Stimulated activated naive CD8-positive, alpha-beta T cell treated with anti-CD3 and anti-CD28 coated beads, Interleukin-15, Interleukin-2, amounts not matched to agents 100 ng/mL and 50 ng/mL, for 24 hours (primary cell): ENCODE results near the gene HIRIP3.

Experiments used
- H3K27ac Mint-ChIP-seq: one replicate; pipeline ENCODE4 v1.8.0; 2021; ENCODE audit warnings: mild to moderate bottlenecking, mixed read lengths
- H3K27me3 Mint-ChIP-seq: one replicate; pipeline ENCODE4 v1.8.0; 2021; ENCODE audit warnings: mixed read lengths
- H3K36me3 Mint-ChIP-seq: one replicate; pipeline ENCODE4 v1.8.0; 2021; ENCODE audit warnings: low read depth, mixed read lengths
- H3K4me1 Mint-ChIP-seq: one replicate; pipeline ENCODE4 v1.8.0; 2021; ENCODE audit warnings: low read depth, mixed read lengths
- H3K4me3 Mint-ChIP-seq: one replicate; pipeline ENCODE4 v1.8.0; 2021; ENCODE audit warnings: mild to moderate bottlenecking, mixed read lengths
- H3K9me3 Mint-ChIP-seq: one replicate; pipeline ENCODE4 v1.8.0; 2021; ENCODE audit warnings: mixed read lengths

HIRIP3 gene

GRCh38 chr16:29995911-29996765 is 721 bp upstream of the HIRIP3 start, which contains the start of gene INO80E:
TSS of gene INO80E (plus strand) at chr16:29996241. CDS start at chr16:29996311, 70 bp downstream.
- Mint-ChIP-seq H3K27me3 (no peaks in the 10 kb centered on the region), H3K4me3 (peak within 1 kb of the TSS; percentile 97), H3K4me1 (peaks cover 34% of the 10 kb centered on the region), H3K9me3 (no peaks in the 10 kb centered on the region), H3K27ac (peak within 1 kb of the TSS; percentile 99), H3K36me3 (peaks cover 37% of the 10 kb centered on the region)

DNA sequence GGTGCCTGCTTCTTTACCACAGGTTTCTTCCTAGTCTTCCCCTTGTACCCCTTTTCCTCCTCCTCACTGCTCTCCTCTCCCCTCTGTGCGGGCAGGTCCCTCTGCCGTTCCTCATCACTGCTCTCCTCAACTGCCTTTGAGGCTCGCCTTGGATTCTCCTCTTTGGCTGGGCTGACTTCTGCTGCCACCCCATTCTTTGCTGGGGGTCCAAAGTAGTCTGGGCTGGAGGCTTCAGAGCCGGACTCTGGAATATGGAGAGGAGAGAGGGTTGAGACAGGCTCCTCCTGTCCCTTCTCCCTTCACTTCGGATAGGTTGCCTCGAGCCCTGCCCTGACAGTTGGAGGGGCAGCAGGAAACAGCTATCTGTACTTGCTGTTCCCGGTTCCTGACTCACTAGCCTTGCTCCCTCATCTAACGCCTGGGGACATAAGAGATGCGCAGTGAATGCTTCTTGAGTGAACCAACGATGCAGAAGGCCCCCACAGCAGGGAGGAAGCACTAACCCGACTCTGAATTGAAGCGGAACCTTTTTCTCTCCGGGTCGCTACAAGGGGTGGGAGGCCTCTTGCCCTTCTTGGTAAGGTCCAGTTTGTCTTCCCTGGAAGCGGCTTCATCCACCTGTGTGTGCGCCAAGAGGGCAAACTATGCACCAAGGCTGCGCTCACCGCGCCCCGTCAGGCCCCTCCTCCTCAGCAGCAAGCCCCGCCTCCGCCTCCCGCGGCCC is 655 bp downstream of the HIRIP3 start:
- peaks cover 46% of the 10 kb centered on the region for H3K36me3 Mint-ChIP-seq
- H3K9me3 Mint-ChIP-seq: no peaks in the 10 kb centered on the region
- peaks cover 34% of the 10 kb centered on the region for H3K4me1 Mint-ChIP-seq
- H3K4me3 Mint-ChIP-seq: peak overlapping the region; percentile 97
- no peaks in the 10 kb centered on the region for H3K27me3 Mint-ChIP-seq
- peak overlapping the region; percentile 99 for H3K27ac Mint-ChIP-seq

DNA sequence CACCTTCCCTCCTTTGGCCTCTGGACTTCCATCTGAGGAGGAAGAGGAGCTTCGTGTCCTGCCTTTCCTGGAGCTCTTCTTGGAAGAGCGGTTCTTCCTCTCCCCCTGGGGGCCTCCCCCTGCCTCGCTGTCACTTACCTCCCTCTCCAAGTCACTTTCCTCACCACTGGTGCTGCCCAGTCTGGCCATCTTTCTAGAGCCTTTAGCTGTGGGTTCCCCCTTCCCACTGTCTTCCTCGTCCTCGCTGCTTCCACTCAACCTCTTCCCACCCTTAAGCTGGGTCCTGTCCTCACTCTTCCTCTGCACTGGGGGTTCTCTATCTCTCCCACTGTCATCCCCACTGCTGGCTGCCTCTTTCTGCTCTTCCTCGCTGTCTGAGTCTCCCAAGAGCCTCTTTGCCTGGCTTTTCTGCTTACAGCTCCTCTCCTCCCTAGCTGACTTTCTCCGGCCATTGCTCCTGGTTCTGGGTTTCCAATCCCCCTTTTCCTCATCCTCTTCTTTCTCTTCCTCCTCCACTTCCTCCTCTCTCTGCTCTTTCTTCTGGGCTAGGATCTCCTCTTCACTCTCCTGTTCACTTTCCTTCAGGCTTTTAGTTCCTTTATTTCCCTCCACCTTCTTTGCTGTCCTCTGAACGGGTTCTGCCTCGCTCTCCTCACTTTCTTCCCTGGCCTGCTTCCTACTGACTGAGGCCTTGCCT is 1.4 kb downstream of the HIRIP3 start:
- Mint-ChIP-seq H3K4me1 (peaks cover 34% of the 10 kb centered on the region), H3K36me3 (peaks cover 43% of the 10 kb centered on the region), H3K27ac (peak overlapping the region; percentile 99), H3K9me3 (no peaks in the 10 kb centered on the region), H3K27me3 (no peaks in the 10 kb centered on the region), H3K4me3 (peak overlapping the region; percentile 97)

GRCh38 chr16:29993191-29993902 is 2.1 kb downstream of the HIRIP3 start:
- H3K27ac Mint-ChIP-seq: no peak overlapping the region

DNA sequence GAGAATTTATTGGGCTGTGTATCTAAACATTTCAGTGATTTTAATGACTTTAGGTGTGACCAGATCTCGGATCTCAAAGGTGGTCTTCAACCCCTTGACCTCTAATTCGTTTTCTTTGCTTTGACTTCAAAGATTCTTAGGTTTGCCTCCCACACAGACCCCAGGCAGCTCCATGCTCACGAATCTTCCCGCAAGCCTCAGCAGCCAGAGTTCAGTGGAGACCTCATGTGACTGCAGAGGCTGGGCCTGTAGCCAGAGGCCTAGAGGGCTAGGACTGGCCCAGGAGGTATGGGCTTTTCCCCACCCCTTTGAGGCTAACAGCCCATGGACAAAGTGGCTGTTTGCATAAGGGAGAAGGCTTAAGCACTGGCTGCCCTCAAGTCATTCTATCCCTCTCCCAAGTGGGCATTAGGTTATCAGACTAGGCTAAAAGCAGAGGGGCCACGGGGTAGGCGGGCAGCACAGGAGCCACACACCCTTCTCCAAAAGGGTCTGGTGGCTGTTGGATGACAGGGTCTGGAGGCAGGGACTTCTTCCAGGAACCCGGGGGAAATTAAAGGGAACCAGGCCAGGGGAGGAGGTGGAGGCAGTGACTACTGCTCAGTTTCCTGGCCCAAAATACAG is 3.0 kb downstream of the HIRIP3 start:
- H3K4me1 Mint-ChIP-seq: peaks cover 24% of the 10 kb centered on the region
- peaks cover 41% of the 10 kb centered on the region for H3K36me3 Mint-ChIP-seq
- H3K4me3 Mint-ChIP-seq: no peak overlapping the region
- no peaks in the 10 kb centered on the region for H3K9me3 Mint-ChIP-seq
- H3K27me3 Mint-ChIP-seq: no peaks in the 10 kb centered on the region
- no peak overlapping the region for H3K27ac Mint-ChIP-seq

More at GRCh38 chr16:29993191-29993902, 2.1 kb downstream of the HIRIP3 start:
- no peaks in the 10 kb centered on the region for H3K27me3 Mint-ChIP-seq
- peaks cover 31% of the 10 kb centered on the region for H3K4me1 Mint-ChIP-seq
- no peak overlapping the region for H3K4me3 Mint-ChIP-seq
- no peaks in the 10 kb centered on the region for H3K9me3 Mint-ChIP-seq
- H3K36me3 Mint-ChIP-seq: peaks cover 42% of the 10 kb centered on the region

- Mint-ChIP-seq H3K9me3 (no peaks in the 10 kb centered on the region), H3K4me1 (peaks cover 19% of the 10 kb centered on the region), H3K27me3 (no peaks in the 10 kb centered on the region), H3K4me3 (no peak overlapping the region), H3K36me3 (peaks cover 37% of the 10 kb centered on the region), H3K27ac (no peak overlapping the region)
Measured at GRCh38 chr16:29991571-29991904, 3.9 kb downstream of the HIRIP3 start.

GRCh38 chr16:29990883-29991570 is 4.4 kb downstream of the HIRIP3 start:
- no peak overlapping the region for H3K4me3 Mint-ChIP-seq
- H3K27ac Mint-ChIP-seq: no peak overlapping the region
- peaks cover 38% of the 10 kb centered on the region for H3K36me3 Mint-ChIP-seq
- H3K4me1 Mint-ChIP-seq: peaks cover 19% of the 10 kb centered on the region
- no peaks in the 10 kb centered on the region for H3K27me3 Mint-ChIP-seq
- no peaks in the 10 kb centered on the region for H3K9me3 Mint-ChIP-seq

- Mint-ChIP-seq H3K4me3 (no peak overlapping the region), H3K27me3 (no peaks in the 10 kb centered on the region), H3K36me3 (peaks cover 43% of the 10 kb centered on the region), H3K9me3 (no peaks in the 10 kb centered on the region), H3K27ac (no peak overlapping the region), H3K4me1 (peaks cover 13% of the 10 kb centered on the region)
Measured at GRCh38 chr16:29990034-29990433, 5.4 kb downstream of the HIRIP3 start.

- Mint-ChIP-seq H3K4me1 (peaks cover 6% of the 10 kb centered on the region), H3K4me3 (no peak overlapping the region), H3K27ac (peak overlapping the region; percentile 23), H3K36me3 (peaks cover 50% of the 10 kb centered on the region), H3K27me3 (no peaks in the 10 kb centered on the region), H3K9me3 (no peaks in the 10 kb centered on the region)
Measured at GRCh38 chr16:29989111-29989858, 6.1 kb downstream of the HIRIP3 start.

DNA sequence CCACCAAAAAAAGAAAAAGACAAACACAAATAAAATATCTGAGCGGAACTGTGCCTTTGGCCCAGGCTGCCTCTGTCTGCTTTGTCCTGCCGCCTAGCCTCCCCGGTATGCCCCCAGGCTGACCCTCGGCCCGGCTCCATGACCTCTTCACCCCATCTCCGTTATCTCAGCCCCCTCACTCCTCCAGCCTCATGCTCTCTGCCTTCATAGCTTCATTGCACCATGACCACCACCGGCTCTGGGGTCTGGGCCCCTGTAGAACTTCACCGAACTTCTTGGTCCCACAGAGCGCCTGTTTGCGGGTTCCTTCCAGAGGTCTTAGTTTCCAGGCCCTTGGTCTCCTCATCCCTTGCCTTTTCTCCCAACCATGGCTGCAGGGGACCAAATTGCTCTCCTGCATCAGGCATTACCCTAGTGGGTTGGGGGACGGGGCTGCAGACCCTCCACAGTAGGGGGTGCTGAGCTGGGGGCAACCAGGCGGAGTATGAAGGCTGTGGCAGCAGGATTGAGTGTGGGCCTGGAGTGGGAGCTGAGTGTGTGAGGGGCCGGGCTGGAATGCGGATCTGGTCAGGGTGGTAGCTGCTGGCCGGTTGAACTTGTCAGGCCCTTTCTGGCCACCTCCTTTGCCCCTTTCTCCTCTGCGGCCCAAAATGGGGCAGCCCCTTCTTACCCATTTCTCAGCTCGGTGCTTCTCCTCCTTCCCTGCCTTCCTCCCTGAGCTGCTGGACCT is 6.9 kb downstream of the HIRIP3 start:
- H3K27ac Mint-ChIP-seq: peak overlapping the region; percentile 23
- no peak overlapping the region for H3K4me3 Mint-ChIP-seq
- H3K4me1 Mint-ChIP-seq: no peaks in the 10 kb centered on the region
- H3K36me3 Mint-ChIP-seq: peaks cover 52% of the 10 kb centered on the region
- no peaks in the 10 kb centered on the region for H3K9me3 Mint-ChIP-seq
- no peaks in the 10 kb centered on the region for H3K27me3 Mint-ChIP-seq

DNA sequence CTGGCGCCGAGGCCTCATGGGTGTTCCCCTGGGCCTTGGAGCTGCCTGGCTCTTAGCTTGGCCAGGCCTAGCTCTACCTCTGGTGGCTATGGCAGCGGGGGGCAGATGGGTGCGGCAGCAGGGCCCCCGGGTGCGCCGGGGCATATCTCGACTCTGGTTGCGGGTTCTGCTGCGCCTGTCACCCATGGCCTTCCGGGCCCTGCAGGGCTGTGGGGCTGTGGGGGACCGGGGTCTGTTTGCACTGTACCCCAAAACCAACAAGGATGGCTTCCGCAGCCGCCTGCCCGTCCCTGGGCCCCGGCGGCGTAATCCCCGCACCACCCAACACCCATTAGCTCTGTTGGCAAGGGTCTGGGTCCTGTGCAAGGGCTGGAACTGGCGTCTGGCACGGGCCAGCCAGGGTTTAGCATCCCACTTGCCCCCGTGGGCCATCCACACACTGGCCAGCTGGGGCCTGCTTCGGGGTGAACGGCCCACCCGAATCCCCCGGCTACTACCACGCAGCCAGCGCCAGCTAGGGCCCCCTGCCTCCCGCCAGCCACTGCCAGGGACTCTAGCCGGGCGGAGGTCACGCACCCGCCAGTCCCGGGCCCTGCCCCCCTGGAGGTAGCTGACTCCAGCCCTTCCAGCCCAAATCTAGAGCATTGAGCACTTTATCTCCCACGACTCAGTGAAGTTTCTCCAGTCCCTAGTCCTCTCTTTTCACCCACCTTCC is 7.9 kb downstream of the HIRIP3 start:
- peaks cover 57% of the 10 kb centered on the region for H3K36me3 Mint-ChIP-seq
- H3K27me3 Mint-ChIP-seq: no peaks in the 10 kb centered on the region
- H3K4me3 Mint-ChIP-seq: no peak overlapping the region
- H3K4me1 Mint-ChIP-seq: no peaks in the 10 kb centered on the region
- H3K9me3 Mint-ChIP-seq: no peaks in the 10 kb centered on the region
- no peak overlapping the region for H3K27ac Mint-ChIP-seq

GRCh38 chr16:29986931-29987330 is 8.5 kb downstream of the HIRIP3 start:
- H3K4me1 Mint-ChIP-seq: no peaks in the 10 kb centered on the region
- H3K9me3 Mint-ChIP-seq: no peaks in the 10 kb centered on the region
- peaks cover 61% of the 10 kb centered on the region for H3K36me3 Mint-ChIP-seq

More at GRCh38 chr16:29986931-29987330, 8.5 kb downstream of the HIRIP3 start:
- Mint-ChIP-seq H3K27me3 (no peaks in the 10 kb centered on the region), H3K4me3 (no peak overlapping the region), H3K27ac (no peak overlapping the region)
